Stimulated activated naive CD8-positive, alpha-beta T cell treated with anti-CD3 and anti-CD28 coated beads, Interleukin-15, amount 100 ng/mL, for 72 hours (primary cell): ENCODE data around the gene MST1.

Source experiments
- ATAC-seq: fragments of 150-1000 bp; cut with Tn5 transposase; 2 replicates; pipeline ENCODE4 v1.10.0; 2021; ENCODE audit warnings: mild to moderate bottlenecking, moderate library complexity
- DNase-seq, 2 donors: peaks; one replicate each; pipeline ENCODE4 v3.0.0; 2021 to 2022
- H3K27ac Mint-ChIP-seq, 2 donors: one replicate each; pipeline ENCODE4 v1.8.0; 2022; ENCODE audit warnings: mild to moderate bottlenecking in 2 of 2, mixed read lengths in 2 of 2, moderate library complexity in 2 of 2
- H3K27me3 Mint-ChIP-seq: one replicate; pipeline ENCODE4 v1.8.0; 2022; ENCODE audit warnings: mixed read lengths
- H3K4me1 Mint-ChIP-seq: one replicate; pipeline ENCODE4 v1.8.0; 2022; ENCODE audit warnings: mild to moderate bottlenecking, mixed read lengths
- H3K4me3 Mint-ChIP-seq, 2 donors: one replicate each; pipeline ENCODE4 v1.8.0; 2022; ENCODE audit warnings: mild to moderate bottlenecking in 2 of 2, mixed read lengths in 2 of 2, moderate library complexity in 1 of 2
- H3K9me3 Mint-ChIP-seq, 2 donors: one replicate each; pipeline ENCODE4 v1.8.0; 2022; ENCODE audit warnings: mixed read lengths in 2 of 2

The MST1 gene

GRCh38 chr3:49680493-49681231, 8.6 kb downstream of the MST1 start:
- Mint-ChIP-seq H3K9me3 (no peaks in the 10 kb centered on the region), H3K4me3 (no peak overlapping the region), H3K27me3 (no peaks in the 10 kb centered on the region), H3K27ac (peak overlapping the region in 1 of 2 donors; percentile 79), H3K4me1 (peaks cover 40% of the 10 kb centered on the region)
- ATAC-seq, result no peak
- DNase-seq, result no peak

GRCh38 chr3:49675912-49676311, 13.4 kb downstream of the MST1 start:
- H3K4me1 Mint-ChIP-seq, result peaks cover 58% of the 10 kb centered on the region
- no peak overlapping the region for H3K27ac Mint-ChIP-seq
- peak overlapping the region in 1 of 2 donors; percentile 89 for H3K4me3 Mint-ChIP-seq
- ATAC-seq (no peak), DNase-seq (no peak)
- no peaks in the 10 kb centered on the region for H3K27me3 Mint-ChIP-seq
- no peaks in the 10 kb centered on the region for H3K9me3 Mint-ChIP-seq

- peak overlapping the region in 1 of 2 donors; percentile 98 for H3K27ac Mint-ChIP-seq
- ATAC-seq (peak; percentile 36), DNase-seq (no peak)
- peak overlapping the region; percentile 89 for H3K4me3 Mint-ChIP-seq
- no peaks in the 10 kb centered on the region for H3K9me3 Mint-ChIP-seq
- peaks cover 45% of the 10 kb centered on the region for H3K4me1 Mint-ChIP-seq
- H3K27me3 Mint-ChIP-seq, result no peaks in the 10 kb centered on the region
These were observed 14.7 kb downstream of the MST1 start for GRCh38 chr3:49674497-49674983.

GRCh38 chr3:49673715-49674496, 15.4 kb downstream of the MST1 start, which contains the start of gene APEH:
TSS of gene APEH (plus strand) at chr3:49674351. CDS start at chr3:49674402, 51 bp downstream.
- DNase-seq, result peak; percentile 99
- Mint-ChIP-seq H3K27ac (peak within 1 kb of the TSS; percentile 98), H3K4me1 (peaks cover 45% of the 10 kb centered on the region), H3K27me3 (no peaks in the 10 kb centered on the region), H3K4me3 (peak within 1 kb of the TSS; percentile 89), H3K9me3 (no peaks in the 10 kb centered on the region)
- peak; percentile 92 for ATAC-seq

GRCh38 chr3:49673121-49673714, 16.1 kb downstream of the MST1 start:
- Mint-ChIP-seq H3K9me3 (no peaks in the 10 kb centered on the region), H3K27me3 (no peaks in the 10 kb centered on the region), H3K4me1 (peaks cover 45% of the 10 kb centered on the region), H3K4me3 (peak overlapping the region; percentile 89), H3K27ac (peak overlapping the region; percentile 98)
- ATAC-seq (peak; percentile 11), DNase-seq (no peak)

GRCh38 chr3:49671291-49672288, 17.7 kb downstream of the MST1 start:
- ATAC-seq, result no peak

GRCh38 chr3:49670940-49671290, 18.4 kb downstream of the MST1 start:
- no peak for ATAC-seq
- H3K4me3 Mint-ChIP-seq, result no peak overlapping the region
- no peak for DNase-seq
- no peak overlapping the region for H3K27ac Mint-ChIP-seq
- H3K9me3 Mint-ChIP-seq, result no peaks in the 10 kb centered on the region
- no peaks in the 10 kb centered on the region for H3K27me3 Mint-ChIP-seq
- H3K4me1 Mint-ChIP-seq, result peaks cover 29% of the 10 kb centered on the region

More at GRCh38 chr3:49671291-49672288, 17.7 kb downstream of the MST1 start:
- Mint-ChIP-seq H3K27ac (no peak overlapping the region), H3K4me3 (peak overlapping the region; percentile 14 to 68), H3K27me3 (no peaks in the 10 kb centered on the region), H3K4me1 (peaks cover 34% of the 10 kb centered on the region), H3K9me3 (no peaks in the 10 kb centered on the region)
- DNase-seq, result peak; percentile 71 to 76

- Mint-ChIP-seq H3K4me3 (no peak overlapping the region), H3K27me3 (no peaks in the 10 kb centered on the region), H3K4me1 (peaks cover 15% of the 10 kb centered on the region), H3K27ac (no peak overlapping the region), H3K9me3 (no peaks in the 10 kb centered on the region)
- ATAC-seq (no peak), DNase-seq (no peak)
These were observed 19.9 kb downstream of the MST1 start for GRCh38 chr3:49669352-49669751.

GRCh38 chr3:49668861-49669260, 20.4 kb downstream of the MST1 start:
- H3K4me1 Mint-ChIP-seq, result peaks cover 15% of the 10 kb centered on the region
- no peak for ATAC-seq
- no peak overlapping the region for H3K27ac Mint-ChIP-seq
- H3K4me3 Mint-ChIP-seq, result no peak overlapping the region
- no peaks in the 10 kb centered on the region for H3K27me3 Mint-ChIP-seq
- no peaks in the 10 kb centered on the region for H3K9me3 Mint-ChIP-seq
- no peak for DNase-seq

GRCh38 chr3:49668414-49668797, 20.9 kb downstream of the MST1 start:
- Mint-ChIP-seq H3K27ac (no peak overlapping the region), H3K4me1 (peaks cover 14% of the 10 kb centered on the region), H3K27me3 (no peaks in the 10 kb centered on the region), H3K4me3 (no peak overlapping the region), H3K9me3 (no peaks in the 10 kb centered on the region)
- no peak for DNase-seq
- no peak for ATAC-seq

GRCh38 chr3:49667701-49668413, 21.4 kb downstream of the MST1 start:
- Mint-ChIP-seq H3K4me3 (no peak overlapping the region), H3K9me3 (no peaks in the 10 kb centered on the region), H3K27ac (no peak overlapping the region), H3K27me3 (no peaks in the 10 kb centered on the region), H3K4me1 (peaks cover 8% of the 10 kb centered on the region)
- no peak for ATAC-seq
- DNase-seq, result no peak

GRCh38 chr3:49666592-49666991, 22.7 kb downstream of the MST1 start:
- Mint-ChIP-seq H3K27ac (no peak overlapping the region), H3K4me1 (no peaks in the 10 kb centered on the region), H3K27me3 (no peaks in the 10 kb centered on the region), H3K9me3 (no peaks in the 10 kb centered on the region), H3K4me3 (no peak overlapping the region)
- DNase-seq (no peak), ATAC-seq (no peak)

GRCh38 chr3:49665822-49666519, 23.3 kb downstream of the MST1 start:
- Mint-ChIP-seq H3K27me3 (no peaks in the 10 kb centered on the region), H3K9me3 (no peaks in the 10 kb centered on the region), H3K4me1 (no peaks in the 10 kb centered on the region), H3K4me3 (no peak overlapping the region), H3K27ac (no peak overlapping the region)
- ATAC-seq, result no peak
- DNase-seq, result no peak

GRCh38 chr3:49664300-49664699, 25.0 kb downstream of the MST1 start:
- ATAC-seq, result no peak
- Mint-ChIP-seq H3K27ac (no peak overlapping the region), H3K27me3 (no peaks in the 10 kb centered on the region)

More at GRCh38 chr3:49664300-49664699, 25.0 kb downstream of the MST1 start:
- Mint-ChIP-seq H3K9me3 (no peaks in the 10 kb centered on the region), H3K4me1 (no peaks in the 10 kb centered on the region), H3K4me3 (no peak overlapping the region)
- no peak for DNase-seq
